Activated B cell treated with CpG ODN at 0.5 μM for 24 hours (primary cell): ENCODE measurements around the gene RAP1GAP2. TPM values are rescaled to one million over a fixed set of nuclear protein-coding genes. Genes with fewer than 3 reads are reported as not detected.

Source experiments
- ATAC-seq: fragments of 200-7000 bp; cut with Tn5 transposase; one replicate; pipeline ENCODE4 v1.10.0; 2021; ENCODE audit warnings: low read depth, mild to moderate bottlenecking, moderate library complexity
- CTCF ChIA-PET: fragments of 350-600 bp; sonication (Branson Sonifier 250); formaldehyde crosslinking; loops from one replicate; lab custom pipeline; 2021; ENCODE audit warnings: antibody characterized with exemption; lab: Charles Lee
- POLR2A ChIA-PET: fragments of 350-600 bp; sonication (Branson Sonifier 250); formaldehyde crosslinking; loops from one replicate; lab custom pipeline; 2021; ENCODE audit warnings: antibody characterized with exemption; lab: Charles Lee
- DNase-seq: peaks from one replicate; pipeline ENCODE4 v3.0.0; 2022
- H3K27ac Mint-ChIP-seq: one replicate; pipeline ENCODE4 v1.8.0; 2020; ENCODE audit warnings: mixed read lengths
- H3K27me3 Mint-ChIP-seq: one replicate; pipeline ENCODE4 v1.8.0; 2021; ENCODE audit warnings: mixed read lengths
- H3K36me3 Mint-ChIP-seq: one replicate; pipeline ENCODE4 v1.8.0; 2021; ENCODE audit warnings: low read depth, mixed read lengths
- H3K4me1 Mint-ChIP-seq: one replicate; pipeline ENCODE4 v1.8.0; 2021; ENCODE audit warnings: mixed read lengths
- H3K4me3 Mint-ChIP-seq: one replicate; pipeline ENCODE4 v1.8.0; 2020; ENCODE audit warnings: mild to moderate bottlenecking, mixed read lengths
- H3K9me3 Mint-ChIP-seq: one replicate; pipeline ENCODE4 v1.8.0; 2020; ENCODE audit warnings: mixed read lengths
- CTCF ChIP-seq: fragments of 200-600 bp; IDR thresholded peaks from one replicate; pipeline ENCODE4 v1.8.0; 2022; ENCODE audit warnings: antibody characterized with exemption, mild to moderate bottlenecking
- intact Hi-C: fragments of 100-400 bp; cut with micrococcal nuclease; formaldehyde crosslinking; loops from one replicate; pipeline ENCODE4 v1.15.1; 2024
- total RNA-seq: library from RNA; stranded (reverse); gene quantifications from 2 replicates; pipeline ENCODE4 v1.2.3, GENCODE V29; 2022

RAP1GAP2 gene
- total RNA-seq, 1 donor from 2014 or later, result 2.6 TPM

- H3K36me3 Mint-ChIP-seq, result peaks cover 19% of the 10 kb centered on the region
- no peak overlapping the region for H3K27ac Mint-ChIP-seq
- ATAC-seq (no peak), DNase-seq (no peak)
- no peaks in the 10 kb centered on the region for H3K9me3 Mint-ChIP-seq
- peaks cover 11% of the 10 kb centered on the region for H3K4me1 Mint-ChIP-seq
- no peaks in the 10 kb centered on the region for H3K27me3 Mint-ChIP-seq
- ChIA-PET CTCF (no interaction called here), POLR2A (no interaction called here)
- no peak overlapping the region for H3K4me3 Mint-ChIP-seq
- TF ChIP-seq CTCF, result no peak
- intact Hi-C loops, result no loop called here
Observed at GRCh38 chr17:2911035-2911754, 115.0 kb downstream of the RAP1GAP2 start.

GRCh38 chr17:2911755-2912111 is 115.5 kb downstream of the RAP1GAP2 start:
- Mint-ChIP-seq H3K4me3 (no peak overlapping the region), H3K4me1 (peaks cover 11% of the 10 kb centered on the region), H3K27ac (no peak overlapping the region), H3K36me3 (peaks cover 19% of the 10 kb centered on the region), H3K9me3 (no peaks in the 10 kb centered on the region), H3K27me3 (no peaks in the 10 kb centered on the region)
- intact Hi-C loops, result no loop called here
- no peak for ATAC-seq
- POLR2A ChIA-PET, result no interaction called here
- DNase-seq, result no peak
- no peak for TF ChIP-seq CTCF
- CTCF ChIA-PET, result no interaction called here

GRCh38 chr17:2912754-2913153 is 116.5 kb downstream of the RAP1GAP2 start:
- Mint-ChIP-seq H3K4me3 (no peak overlapping the region), H3K4me1 (peaks cover 11% of the 10 kb centered on the region), H3K27me3 (no peaks in the 10 kb centered on the region), H3K27ac (no peak overlapping the region), H3K9me3 (no peaks in the 10 kb centered on the region), H3K36me3 (peaks cover 9% of the 10 kb centered on the region)
- no peak for TF ChIP-seq CTCF
- POLR2A ChIA-PET, result no interaction called here
- DNase-seq (no peak), ATAC-seq (no peak)
- CTCF ChIA-PET, result no interaction called here
- intact Hi-C loops, result no loop called here

GRCh38 chr17:2916461-2916860 is 120.2 kb downstream of the RAP1GAP2 start:
- intact Hi-C loops, result no loop called here
- ChIA-PET POLR2A (interaction anchor here (0.6 kb wide), 1 partner anchor 1037 kb away, joined by 3 read pairs; no protein-coding TSS in a partner anchor), CTCF (no interaction called here)
- Mint-ChIP-seq H3K4me3 (no peak overlapping the region), H3K27ac (no peak overlapping the region), H3K9me3 (no peaks in the 10 kb centered on the region), H3K27me3 (no peaks in the 10 kb centered on the region), H3K36me3 (peaks cover 3% of the 10 kb centered on the region), H3K4me1 (no peaks in the 10 kb centered on the region)
- ATAC-seq, result no peak
- TF ChIP-seq CTCF, result no peak
- no peak for DNase-seq

- no peak overlapping the region for H3K4me3 Mint-ChIP-seq
- no peaks in the 10 kb centered on the region for H3K9me3 Mint-ChIP-seq
- no peak for TF ChIP-seq CTCF
- no peaks in the 10 kb centered on the region for H3K4me1 Mint-ChIP-seq
- H3K36me3 Mint-ChIP-seq, result peaks cover 3% of the 10 kb centered on the region
- H3K27ac Mint-ChIP-seq, result no peak overlapping the region
- ChIA-PET POLR2A (no interaction called here), CTCF (no interaction called here)
- ATAC-seq (no peak), DNase-seq (no peak)
- intact Hi-C loops, result no loop called here
- no peaks in the 10 kb centered on the region for H3K27me3 Mint-ChIP-seq
Observed at GRCh38 chr17:2921443-2921842, 125.2 kb downstream of the RAP1GAP2 start.
